Erythroblast (primary cell): ENCODE measurements around the gene IGF1.

Source experiments
- GATA1 ChIP-seq: IDR thresholded peaks from 2 replicates; pipeline ENCODE4 v1.6.1; 2011; ENCODE audit warnings: low read depth, mild to moderate bottlenecking, control low read depth, low read length, moderate library complexity
- POLR2A ChIP-seq: IDR thresholded peaks from 2 replicates; pipeline ENCODE4 v1.6.1; 2011; ENCODE audit warnings: mild to moderate bottlenecking, low read length

- TF ChIP-seq POLR2A, result no peak
- TF ChIP-seq GATA1, result no peak
Observed at GRCh38 chr12:102470945-102471344, 9.4 kb downstream of the IGF1 start.
